SK-N-SH (cell line): ENCODE results near the gene LYRM4. TPM values are rescaled to one million over a fixed set of nuclear protein-coding genes. Genes with fewer than 3 reads are reported as not detected.

Experiments
- CTCF ChIA-PET: fragments of 300-600, 350-600 bp; formaldehyde crosslinking; extraction: SDS; loops from one replicate; lab custom pipeline; 2021; lab: Yijun Ruan, JAX
- POLR2A ChIA-PET: fragments of 350-600 bp; sonication (Branson Sonifier 250); formaldehyde crosslinking; extraction: SDS; loops from one replicate; lab custom pipeline; 2020; ENCODE audit warnings: antibody characterized with exemption, inconsistent platforms; lab: Yijun Ruan, JAX
- DNase-seq: peaks from one replicate; pipeline ENCODE4 v3.0.0; 2012
- H2AFZ ChIP-seq: fragments of 200-600 bp; sonication (generic); 2 replicates; pipeline ENCODE4 v1.8.1; 2016; ENCODE audit warnings: antibody characterized with exemption, mild to moderate bottlenecking, low read depth
- H3F3A ChIP-seq: fragments of 200-600 bp; sonication (generic); replicated peaks from 2 replicates; pipeline ENCODE3; 2016; ENCODE audit warnings: antibody characterized with exemption, mild to moderate bottlenecking; ENCODE audit not compliant: insufficient read depth
- H3K27ac ChIP-seq, 2 experiments: fragments of 200-500 bp in 1 of 2; fragments of 200-600 bp in 1 of 2; sonication (Bioruptor generic) in 1 of 2; sonication (generic), shearing (Covaris generic) in 1 of 2; 2 replicates each; pipeline versions ENCODE4 v1.5.1 to v1.6.1; 2014 to 2016; ENCODE audit warnings: low read depth in 2 of 2, inconsistent platforms in 1 of 2, low read length in 1 of 2, mild to moderate bottlenecking in 1 of 2, mixed read lengths in 1 of 2
- H3K27me3 ChIP-seq: fragments of 200-600 bp; sonication (generic), shearing (Covaris generic); 2 replicates; pipeline ENCODE4 v1.6.1; 2016; ENCODE audit warnings: mixed run types; ENCODE audit not compliant: insufficient read depth
- H3K36me3 ChIP-seq, 2 experiments: fragments of 200-500 bp in 1 of 2; fragments of 200-600 bp in 1 of 2; sonication (Bioruptor generic) in 1 of 2; sonication (generic) in 1 of 2; replicated peaks in 1 of 2; 2 replicates each; pipeline versions ENCODE3 to v1.5.1; 2014 to 2016; ENCODE audit warnings: low read length in 1 of 2, mild to moderate bottlenecking in 1 of 2; ENCODE audit not compliant: insufficient read depth in 2 of 2, control insufficient read depth in 1 of 2
- H3K4me1 ChIP-seq, 2 experiments: fragments of 200-500 bp in 1 of 2; fragments of 200-600 bp in 1 of 2; sonication (Bioruptor generic) in 1 of 2; sonication (generic), shearing (Covaris generic) in 1 of 2; 2 replicates each; pipeline versions ENCODE4 v1.5.1 to v1.6.1; 2014 to 2016; ENCODE audit warnings: low read depth in 1 of 2, low read length in 1 of 2, mixed run types in 1 of 2; ENCODE audit not compliant: insufficient read depth in 2 of 2, control insufficient read depth in 1 of 2
- H3K4me2 ChIP-seq: fragments of 200-600 bp; sonication (generic), shearing (Covaris generic); 2 replicates; pipeline ENCODE4 v1.6.1; 2017; ENCODE audit warnings: mixed run types
- H3K4me3 ChIP-seq, 2 experiments: fragments of 200-500 bp in 1 of 2; fragments of 200-600 bp in 1 of 2; sonication (Bioruptor generic) in 1 of 2; sonication (generic), shearing (Covaris generic) in 1 of 2; 2 replicates each; pipeline versions ENCODE4 v1.5.1 to v1.8.1; 2014 to 2016; ENCODE audit warnings: low read depth in 2 of 2, inconsistent platforms in 1 of 2, low read length in 1 of 2, mild to moderate bottlenecking in 1 of 2, mixed read lengths in 1 of 2, moderate library complexity in 1 of 2
- H3K79me2 ChIP-seq: fragments of 200-600 bp; sonication (generic); 2 replicates; pipeline ENCODE4 v1.8.1; 2017; ENCODE audit warnings: mild to moderate bottlenecking; ENCODE audit not compliant: insufficient read depth
- H3K9ac ChIP-seq: fragments of 200-600 bp; sonication (generic); 2 replicates; pipeline ENCODE4 v1.6.1; 2017; ENCODE audit warnings: mixed run types
- H3K9me2 ChIP-seq: fragments of 200-600 bp; sonication (generic); 2 replicates; pipeline ENCODE4 v1.6.1; 2017; ENCODE audit warnings: mixed run types
- H3K9me3 ChIP-seq: fragments of 200-600 bp; sonication (generic); 2 replicates; pipeline ENCODE4 v1.6.1; 2017; ENCODE audit warnings: mixed run types, mild to moderate bottlenecking, moderate library complexity
- H4K20me1 ChIP-seq: fragments of 200-600 bp; sonication (generic); 2 replicates; pipeline ENCODE4 v1.6.1; 2017; ENCODE audit warnings: mild to moderate bottlenecking, mixed run types; ENCODE audit not compliant: insufficient read depth
- ELF1 ChIP-seq: IDR thresholded peaks from 2 replicates; pipeline ENCODE4 v1.4.0; 2012
- FOSL2 ChIP-seq: IDR thresholded peaks from 2 replicates; pipeline ENCODE4 v1.4.0; 2012; ENCODE audit warnings: low read depth, mild to moderate bottlenecking, moderate library complexity, borderline replicate concordance
- FOXJ3 ChIP-seq: sonication (generic); formaldehyde crosslinking; IDR thresholded peaks from 2 replicates; pipeline ENCODE4 v1.5.1; 2020; ENCODE audit warnings: mild to moderate bottlenecking, missing genetic modification reagents
- RAD21 ChIP-seq: IDR thresholded peaks from 2 replicates; pipeline ENCODE4 v1.6.1; 2012; ENCODE audit warnings: mild to moderate bottlenecking, low read length
- RXRA ChIP-seq: IDR thresholded peaks from 2 replicates; pipeline ENCODE4 v1.4.0; 2012; ENCODE audit warnings: low read depth, mild to moderate bottlenecking, borderline replicate concordance
- SMC3 ChIP-seq: IDR thresholded peaks from 2 replicates; pipeline ENCODE4 v1.6.1; 2012; ENCODE audit warnings: low read depth, low read length, improper control_type of control experiment
- TAF1 ChIP-seq: IDR thresholded peaks from 2 replicates; pipeline ENCODE4 v1.6.1; 2012; ENCODE audit warnings: low read depth, mild to moderate bottlenecking, low read length, moderate library complexity, borderline replicate concordance
- YY1 ChIP-seq: IDR thresholded peaks from 2 replicates; pipeline ENCODE4 v1.4.0; 2012; ENCODE audit warnings: low read depth, mild to moderate bottlenecking
- WGBS: methylation state at CpG from one replicate; pipeline ENCODE4 v1.1.6; 2017; ENCODE audit warnings: low lambda C conversion rate; 5-methylcytosine and 5-hydroxymethylcytosine counted together
- polyA plus RNA-seq, 3 experiments: library from polyadenylated mRNA; depleted of rRNA; stranded (reverse); fragments of >200 nt; gene quantifications; 2 replicates each; pipeline ENCODE4 v1.2.3, GENCODE V29; 2012
- TF ChIP-seq, protein P1 (sequence below): IDR thresholded peaks from 2 replicates; pipeline ENCODE4; 2012
- TF ChIP-seq, protein P2 (sequence below): fragments of 150-350 bp; IDR thresholded peaks from 2 replicates; pipeline ENCODE4 v1.6.1; 2017; ENCODE audit warnings: antibody characterized with exemption, low read length, low read depth, borderline replicate concordance
- TF ChIP-seq, protein P3 (sequence below): fragments of 200-600 bp; sonication (generic); IDR thresholded peaks from 2 replicates; pipeline ENCODE4 v1.6.1; 2017; ENCODE audit warnings: antibody characterized with exemption, mild to moderate bottlenecking, moderate library complexity
- TF ChIP-seq, protein P4 (sequence below): IDR thresholded peaks from 2 replicates; pipeline ENCODE4 v1.4.0; 2012; ENCODE audit warnings: low read depth
- TF ChIP-seq, protein P5 (sequence below): fragments of 150-350 bp; IDR thresholded peaks from 2 replicates; pipeline ENCODE4 v1.6.1; 2016; ENCODE audit warnings: mild to moderate bottlenecking, low read depth, low read length

Gene LYRM4
- polyA plus RNA-seq, 1 of the 3 experiments (the other 2 are of a cell fraction), result 37.2 TPM

DNA sequence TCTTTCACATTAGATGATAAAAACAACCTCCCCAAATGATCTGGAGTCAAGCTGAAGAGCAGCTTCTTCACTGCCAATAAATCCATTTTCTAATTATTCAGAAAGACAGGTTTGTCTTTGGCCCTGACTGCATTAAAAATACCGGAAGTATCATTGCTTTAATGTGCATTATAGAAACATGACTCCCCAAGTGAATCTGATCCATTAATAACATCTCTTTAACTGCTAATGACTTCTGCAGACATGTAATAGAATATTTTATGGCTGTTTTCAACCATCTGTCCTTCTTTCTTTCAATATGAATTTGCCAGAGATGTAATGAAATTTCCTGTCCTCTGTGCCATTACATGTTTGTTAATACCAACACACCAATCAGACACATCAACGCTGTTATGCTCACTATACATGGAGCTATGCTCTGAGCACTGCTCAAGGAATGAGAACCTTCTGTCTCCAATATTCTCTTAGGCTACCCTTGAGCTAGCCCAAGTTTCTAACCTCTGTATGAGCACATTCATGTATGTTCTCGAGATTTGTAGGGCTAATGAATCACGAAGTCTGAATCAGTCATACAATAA, 87.8 kb downstream of the LYRM4 start:
- no peaks in the 10 kb centered on the region for H3K36me3 ChIP-seq
- H2AFZ ChIP-seq, result no peak overlapping the region
- no peaks in the 10 kb centered on the region for H3K9me3 ChIP-seq
- no peaks in the 10 kb centered on the region; the same call in 1 of the 2 replicates for H3K9me2 ChIP-seq
- no peak overlapping the region for H3K9ac ChIP-seq
- H3K79me2 ChIP-seq, result no peaks in the 10 kb centered on the region
- WGBS, result 63% methylated on average over 4 of the region's 4 CpGs
- no peak overlapping the region for H3K27ac ChIP-seq
- H3K27me3 ChIP-seq, result no peaks in the 10 kb centered on the region
- TF ChIP-seq TAF1 (no peak), FOXJ3 (CRISPR knock-in tag) (no peak)
- TF ChIP-seq, protein P1, sequence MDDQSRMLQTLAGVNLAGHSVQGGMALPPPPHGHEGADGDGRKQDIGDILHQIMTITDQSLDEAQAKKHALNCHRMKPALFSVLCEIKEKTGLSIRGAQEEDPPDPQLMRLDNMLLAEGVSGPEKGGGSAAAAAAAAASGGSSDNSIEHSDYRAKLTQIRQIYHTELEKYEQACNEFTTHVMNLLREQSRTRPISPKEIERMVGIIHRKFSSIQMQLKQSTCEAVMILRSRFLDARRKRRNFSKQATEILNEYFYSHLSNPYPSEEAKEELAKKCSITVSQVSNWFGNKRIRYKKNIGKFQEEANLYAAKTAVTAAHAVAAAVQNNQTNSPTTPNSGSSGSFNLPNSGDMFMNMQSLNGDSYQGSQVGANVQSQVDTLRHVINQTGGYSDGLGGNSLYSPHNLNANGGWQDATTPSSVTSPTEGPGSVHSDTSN, result peak; percentile 42
- H3F3A ChIP-seq, result no peaks in the 10 kb centered on the region
- ChIA-PET POLR2A (no interaction called here), CTCF (interaction anchor here (0.8 to 1.5 kb wide), 3 partner anchors 9 to 39 kb away, joined by 3 to 6 read pairs (median 4); no protein-coding TSS in a partner anchor)
- H3K4me1 ChIP-seq, result peaks cover 9 to 20% of the 10 kb centered on the region in 2 experiments; a peak in 3 of 4 replicates
- no peak for DNase-seq
- no peaks in the 10 kb centered on the region for H4K20me1 ChIP-seq
- no peak overlapping the region for H3K4me3 ChIP-seq
- no peak overlapping the region for H3K4me2 ChIP-seq

DNA sequence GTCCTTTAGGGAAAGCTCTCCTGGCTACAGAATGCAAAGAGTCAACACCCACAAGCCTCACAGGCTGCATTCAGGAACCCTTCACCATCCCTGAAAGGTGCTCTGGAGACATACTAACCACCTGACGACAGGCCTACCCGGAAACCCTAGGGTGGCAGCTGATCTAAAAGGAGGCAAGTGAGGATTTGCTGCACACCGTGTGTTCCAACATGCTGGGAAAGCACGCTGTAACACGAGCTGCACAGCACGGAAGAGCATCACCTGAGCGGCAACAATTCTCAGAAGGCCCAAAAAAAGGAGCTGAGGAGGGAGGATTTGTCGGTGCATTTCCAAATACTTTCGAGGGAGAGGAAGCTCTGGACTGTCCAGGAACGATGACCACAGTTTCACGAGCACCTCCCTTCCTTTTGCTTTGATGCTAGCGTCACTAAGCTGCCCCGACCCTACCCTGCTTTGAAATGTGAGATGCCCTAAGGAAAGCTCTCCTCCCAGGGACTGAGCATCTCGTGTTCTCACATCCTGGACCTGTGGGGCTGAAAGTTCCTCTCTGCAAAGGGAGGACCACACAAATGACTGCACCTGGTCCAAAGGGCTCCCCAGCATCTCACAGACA, 88.6 kb downstream of the LYRM4 start:
- H4K20me1 ChIP-seq, result no peaks in the 10 kb centered on the region
- H3K4me2 ChIP-seq, result no peak overlapping the region
- no peak for DNase-seq
- no peaks in the 10 kb centered on the region for H3K79me2 ChIP-seq
- TF ChIP-seq YY1, result no peak
- TF ChIP-seq, protein P2, sequence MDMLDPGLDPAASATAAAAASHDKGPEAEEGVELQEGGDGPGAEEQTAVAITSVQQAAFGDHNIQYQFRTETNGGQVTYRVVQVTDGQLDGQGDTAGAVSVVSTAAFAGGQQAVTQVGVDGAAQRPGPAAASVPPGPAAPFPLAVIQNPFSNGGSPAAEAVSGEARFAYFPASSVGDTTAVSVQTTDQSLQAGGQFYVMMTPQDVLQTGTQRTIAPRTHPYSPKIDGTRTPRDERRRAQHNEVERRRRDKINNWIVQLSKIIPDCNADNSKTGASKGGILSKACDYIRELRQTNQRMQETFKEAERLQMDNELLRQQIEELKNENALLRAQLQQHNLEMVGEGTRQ, result no peak
- TF ChIP-seq RAD21, result no peak
- TF ChIP-seq RXRA, result no peak
- TF ChIP-seq, protein P3, sequence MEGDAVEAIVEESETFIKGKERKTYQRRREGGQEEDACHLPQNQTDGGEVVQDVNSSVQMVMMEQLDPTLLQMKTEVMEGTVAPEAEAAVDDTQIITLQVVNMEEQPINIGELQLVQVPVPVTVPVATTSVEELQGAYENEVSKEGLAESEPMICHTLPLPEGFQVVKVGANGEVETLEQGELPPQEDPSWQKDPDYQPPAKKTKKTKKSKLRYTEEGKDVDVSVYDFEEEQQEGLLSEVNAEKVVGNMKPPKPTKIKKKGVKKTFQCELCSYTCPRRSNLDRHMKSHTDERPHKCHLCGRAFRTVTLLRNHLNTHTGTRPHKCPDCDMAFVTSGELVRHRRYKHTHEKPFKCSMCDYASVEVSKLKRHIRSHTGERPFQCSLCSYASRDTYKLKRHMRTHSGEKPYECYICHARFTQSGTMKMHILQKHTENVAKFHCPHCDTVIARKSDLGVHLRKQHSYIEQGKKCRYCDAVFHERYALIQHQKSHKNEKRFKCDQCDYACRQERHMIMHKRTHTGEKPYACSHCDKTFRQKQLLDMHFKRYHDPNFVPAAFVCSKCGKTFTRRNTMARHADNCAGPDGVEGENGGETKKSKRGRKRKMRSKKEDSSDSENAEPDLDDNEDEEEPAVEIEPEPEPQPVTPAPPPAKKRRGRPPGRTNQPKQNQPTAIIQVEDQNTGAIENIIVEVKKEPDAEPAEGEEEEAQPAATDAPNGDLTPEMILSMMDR, result no peak
- no peak for TF ChIP-seq TAF1
- TF ChIP-seq ELF1, result no peak
- TF ChIP-seq, protein P4, sequence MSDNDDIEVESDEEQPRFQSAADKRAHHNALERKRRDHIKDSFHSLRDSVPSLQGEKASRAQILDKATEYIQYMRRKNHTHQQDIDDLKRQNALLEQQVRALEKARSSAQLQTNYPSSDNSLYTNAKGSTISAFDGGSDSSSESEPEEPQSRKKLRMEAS, result no peak
- no peak for TF ChIP-seq FOSL2
- TF ChIP-seq, protein P5, sequence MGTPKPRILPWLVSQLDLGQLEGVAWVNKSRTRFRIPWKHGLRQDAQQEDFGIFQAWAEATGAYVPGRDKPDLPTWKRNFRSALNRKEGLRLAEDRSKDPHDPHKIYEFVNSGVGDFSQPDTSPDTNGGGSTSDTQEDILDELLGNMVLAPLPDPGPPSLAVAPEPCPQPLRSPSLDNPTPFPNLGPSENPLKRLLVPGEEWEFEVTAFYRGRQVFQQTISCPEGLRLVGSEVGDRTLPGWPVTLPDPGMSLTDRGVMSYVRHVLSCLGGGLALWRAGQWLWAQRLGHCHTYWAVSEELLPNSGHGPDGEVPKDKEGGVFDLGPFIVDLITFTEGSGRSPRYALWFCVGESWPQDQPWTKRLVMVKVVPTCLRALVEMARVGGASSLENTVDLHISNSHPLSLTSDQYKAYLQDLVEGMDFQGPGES, result no peak
- TF ChIP-seq SMC3, result no peak
- ChIA-PET CTCF (interaction anchor here (0.8 to 0.9 kb wide), 2 partner anchors 8 to 20 kb away, joined by 3 to 4 read pairs; no protein-coding TSS in a partner anchor), POLR2A (no interaction called here)
- no peaks in the 10 kb centered on the region for H3K9me3 ChIP-seq
- WGBS, result 91% methylated on average over 14 of the region's 14 CpGs
- no peaks in the 10 kb centered on the region; the same call in 1 of the 2 replicates for H3K9me2 ChIP-seq
- peaks cover 9 to 20% of the 10 kb centered on the region in 2 experiments; a peak in 3 of 4 replicates for H3K4me1 ChIP-seq
- H3K27me3 ChIP-seq, result no peaks in the 10 kb centered on the region
- H3K36me3 ChIP-seq, result no peaks in the 10 kb centered on the region
- H3K9ac ChIP-seq, result no peak overlapping the region
- H3F3A ChIP-seq, result no peaks in the 10 kb centered on the region
- H2AFZ ChIP-seq, result no peak overlapping the region
- no peak overlapping the region for H3K27ac ChIP-seq
- H3K4me3 ChIP-seq, result no peak overlapping the region
